ENCODE data around the gene KLF16. TPM values are rescaled to one million over a fixed set of nuclear protein-coding genes. Genes with fewer than 3 reads are reported as not detected.

KLF16 gene
- total and polyA plus RNA-seq, 9 of the 15 experiments (the other 6 are each of a cell fraction or from before 2014, with no cell fraction given) = 0.04 to 60.4 (median 6.8) TPM

DNA sequence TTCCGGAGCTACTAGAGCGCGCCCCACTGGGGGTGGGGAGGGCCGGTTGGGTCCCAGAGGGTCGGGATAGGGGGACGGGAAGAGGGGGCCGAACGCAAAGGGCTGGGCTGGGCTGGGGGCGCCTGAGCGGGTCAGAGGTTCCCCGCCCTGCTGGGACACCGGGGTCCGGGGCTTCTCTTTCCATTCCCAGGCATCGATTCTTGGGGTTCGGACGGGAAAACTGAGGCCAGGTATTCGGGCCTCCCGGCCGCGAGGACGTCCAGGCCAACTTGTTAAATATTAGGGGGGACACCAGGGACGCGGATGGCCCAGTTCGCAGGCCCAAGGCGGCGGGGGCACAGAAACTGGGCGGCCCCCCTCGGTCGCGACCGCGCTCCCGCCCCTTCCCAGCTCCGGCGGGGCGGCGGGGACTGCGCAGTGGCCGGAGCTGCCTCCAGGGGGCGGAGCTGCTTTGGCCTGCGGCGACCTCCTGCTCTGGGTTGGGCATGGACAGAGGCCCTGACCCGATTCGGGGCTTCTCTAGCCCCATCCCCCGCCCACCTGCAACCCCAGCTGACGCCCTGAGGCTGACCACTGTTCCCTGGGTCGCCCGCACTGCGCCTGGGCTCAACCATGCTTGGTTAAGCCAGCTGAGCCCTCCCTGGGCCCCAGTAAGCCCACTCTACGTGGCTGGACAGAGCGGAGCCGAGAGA, 1.2 kb upstream of the KLF16 start (continued):
- TF ChIP-seq IRF2 (CRISPR knock-in tag; IDR thresholded peaks at IDR 0.05) (no peak), NFRKB (IDR thresholded peaks at IDR 0.05; ENCODE audit: low read depth) (peak; percentile 23; the same call in 1 of the 2 replicates), CBFA2T3 (IDR thresholded peaks at IDR 0.05) (peak; percentile 29), ZFP1 (CRISPR knock-in tag; IDR thresholded peaks at IDR 0.05) (no peak), SMAD4 (CRISPR knock-in tag; conservative IDR thresholded peaks at IDR 0.05) (peak; percentile 35), HCFC1 (IDR thresholded peaks at IDR 0.05; ENCODE audit: low read depth, low read length) (peak; percentile 35; the same call in 1 of the 2 replicates), HDAC1 (IDR thresholded peaks at IDR 0.05) (peak in 1 of 2 experiments; percentile 19; a peak in 1 of 4 replicates), NBN (IDR thresholded peaks at IDR 0.05; ENCODE audit: low read depth) (0 out of 2 replicates have a peak, but pooled peaks have one; percentile 5), GTF2E2 (tag; IDR thresholded peaks at IDR 0.05) (peak; percentile 59; the same call in 1 of the 2 replicates), PHTF2 (CRISPR knock-in tag; IDR thresholded peaks at IDR 0.05) (no peak), HNRNPLL (IDR thresholded peaks at IDR 0.05; ENCODE audit: low read depth, low read length, poor library complexity, severe bottlenecking) (peak; percentile 67), PHF8 (IDR thresholded peaks at IDR 0.05; ENCODE audit: borderline replicate concordance, low read length) (peak; percentile 67), MTA2 (IDR thresholded peaks at IDR 0.05; ENCODE audit: low read depth) (peak; percentile 2; the same call in 1 of the 2 replicates), HMGN3 (IDR thresholded peaks at IDR 0.05; ENCODE audit: borderline replicate concordance, extremely low read depth, insufficient read length, low read depth, low read length) (peak; percentile 74), PML (IDR thresholded peaks at IDR 0.05; ENCODE audit: low read length) (peak; percentile 54), HLTF (IDR thresholded peaks at IDR 0.05) (no peak), CTBP1 (IDR thresholded peaks at IDR 0.05; ENCODE audit: borderline replicate concordance) (peak; percentile 18)
- TF ChIP-seq, protein P1, sequence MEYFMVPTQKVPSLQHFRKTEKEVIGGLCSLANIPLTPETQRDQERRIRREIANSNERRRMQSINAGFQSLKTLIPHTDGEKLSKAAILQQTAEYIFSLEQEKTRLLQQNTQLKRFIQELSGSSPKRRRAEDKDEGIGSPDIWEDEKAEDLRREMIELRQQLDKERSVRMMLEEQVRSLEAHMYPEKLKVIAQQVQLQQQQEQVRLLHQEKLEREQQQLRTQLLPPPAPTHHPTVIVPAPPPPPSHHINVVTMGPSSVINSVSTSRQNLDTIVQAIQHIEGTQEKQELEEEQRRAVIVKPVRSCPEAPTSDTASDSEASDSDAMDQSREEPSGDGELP (CRISPR knock-in tag; IDR thresholded peaks at IDR 0.05; ENCODE audit: borderline replicate concordance) = peak; percentile 89
- TF ChIP-seq, protein P2, sequence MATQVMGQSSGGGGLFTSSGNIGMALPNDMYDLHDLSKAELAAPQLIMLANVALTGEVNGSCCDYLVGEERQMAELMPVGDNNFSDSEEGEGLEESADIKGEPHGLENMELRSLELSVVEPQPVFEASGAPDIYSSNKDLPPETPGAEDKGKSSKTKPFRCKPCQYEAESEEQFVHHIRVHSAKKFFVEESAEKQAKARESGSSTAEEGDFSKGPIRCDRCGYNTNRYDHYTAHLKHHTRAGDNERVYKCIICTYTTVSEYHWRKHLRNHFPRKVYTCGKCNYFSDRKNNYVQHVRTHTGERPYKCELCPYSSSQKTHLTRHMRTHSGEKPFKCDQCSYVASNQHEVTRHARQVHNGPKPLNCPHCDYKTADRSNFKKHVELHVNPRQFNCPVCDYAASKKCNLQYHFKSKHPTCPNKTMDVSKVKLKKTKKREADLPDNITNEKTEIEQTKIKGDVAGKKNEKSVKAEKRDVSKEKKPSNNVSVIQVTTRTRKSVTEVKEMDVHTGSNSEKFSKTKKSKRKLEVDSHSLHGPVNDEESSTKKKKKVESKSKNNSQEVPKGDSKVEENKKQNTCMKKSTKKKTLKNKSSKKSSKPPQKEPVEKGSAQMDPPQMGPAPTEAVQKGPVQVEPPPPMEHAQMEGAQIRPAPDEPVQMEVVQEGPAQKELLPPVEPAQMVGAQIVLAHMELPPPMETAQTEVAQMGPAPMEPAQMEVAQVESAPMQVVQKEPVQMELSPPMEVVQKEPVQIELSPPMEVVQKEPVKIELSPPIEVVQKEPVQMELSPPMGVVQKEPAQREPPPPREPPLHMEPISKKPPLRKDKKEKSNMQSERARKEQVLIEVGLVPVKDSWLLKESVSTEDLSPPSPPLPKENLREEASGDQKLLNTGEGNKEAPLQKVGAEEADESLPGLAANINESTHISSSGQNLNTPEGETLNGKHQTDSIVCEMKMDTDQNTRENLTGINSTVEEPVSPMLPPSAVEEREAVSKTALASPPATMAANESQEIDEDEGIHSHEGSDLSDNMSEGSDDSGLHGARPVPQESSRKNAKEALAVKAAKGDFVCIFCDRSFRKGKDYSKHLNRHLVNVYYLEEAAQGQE (IDR thresholded peaks at IDR 0.05; ENCODE audit: borderline replicate concordance) = peak; percentile 64; the same call in 1 of the 2 replicates
- TF ChIP-seq, protein P2 (CRISPR knock-in tag; IDR thresholded peaks at IDR 0.05; ENCODE audit: low read depth) = no peak
- TF ChIP-seq, protein P3, sequence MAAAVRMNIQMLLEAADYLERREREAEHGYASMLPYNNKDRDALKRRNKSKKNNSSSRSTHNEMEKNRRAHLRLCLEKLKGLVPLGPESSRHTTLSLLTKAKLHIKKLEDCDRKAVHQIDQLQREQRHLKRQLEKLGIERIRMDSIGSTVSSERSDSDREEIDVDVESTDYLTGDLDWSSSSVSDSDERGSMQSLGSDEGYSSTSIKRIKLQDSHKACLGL (CRISPR knock-in tag; IDR thresholded peaks at IDR 0.05; ENCODE audit: borderline replicate concordance, poor library complexity, severe bottlenecking) = no peak
